HEK293 (cell line): ENCODE data around the gene SUSD4.

Experiments
- CTCF ChIA-PET: fragments of 350-600 bp; formaldehyde crosslinking; extraction: SDS; loops from one replicate; lab custom pipeline; 2021; ENCODE audit warnings: antibody characterized with exemption; lab: Yijun Ruan, JAX
- POLR2A ChIA-PET: fragments of 300-600 bp; formaldehyde crosslinking; extraction: SDS; loops from one replicate; lab custom pipeline; 2020; ENCODE audit warnings: antibody characterized with exemption, inconsistent platforms; lab: Yijun Ruan, JAX
- H3K27ac ChIP-seq: fragments of 200-500 bp; sonication (Bioruptor generic); 2 replicates; pipeline ENCODE4 v1.5.1; 2014; ENCODE audit warnings: low read depth, low read length, control low read depth, inconsistent platforms; ENCODE audit errors: extremely low read depth
- H3K36me3 ChIP-seq, 2 experiments: fragments of 200-500 bp in 1 of 2; sonication (Bioruptor generic) in 1 of 2; 1 replicate in 1 of 2; 2 replicates in 1 of 2; pipeline ENCODE4 v1.5.1; 2014 to 2017; ENCODE audit warnings: inconsistent platforms in 2 of 2, low read length in 2 of 2; ENCODE audit not compliant: control insufficient read depth in 2 of 2, insufficient read depth in 1 of 2
- H3K4me1 ChIP-seq: fragments of 200-500 bp; sonication (Bioruptor generic); 2 replicates; pipeline ENCODE4 v1.5.1; 2014; ENCODE audit warnings: mild to moderate bottlenecking, low read length, inconsistent platforms; ENCODE audit not compliant: control insufficient read depth, insufficient read depth
- H3K4me3 ChIP-seq: 2 replicates; pipeline ENCODE4 v1.5.1; 2011; ENCODE audit warnings: low read depth, mild to moderate bottlenecking, control low read depth, low read length, moderate library complexity
- H3K9me3 ChIP-seq: fragments of 200-500 bp; sonication (Bioruptor generic); 2 replicates; pipeline ENCODE4 v1.5.1; 2014; ENCODE audit warnings: low read depth, low read length, inconsistent platforms; ENCODE audit not compliant: control insufficient read depth, insufficient read depth
- GLI2 ChIP-seq: fragments of 450-650 bp; formaldehyde crosslinking; IDR thresholded peaks from 2 replicates; pipeline ENCODE4; 2017; ENCODE audit warnings: missing biosample characterization, missing genetic modification characterization, low read depth, borderline replicate concordance
- PRDM6 ChIP-seq: fragments of 450-650 bp; formaldehyde crosslinking; IDR thresholded peaks from 2 replicates; pipeline ENCODE4 v1.5.1; 2017; ENCODE audit warnings: missing biosample characterization, missing genetic modification characterization
- YY2 ChIP-seq: fragments of 450-650 bp; formaldehyde crosslinking; IDR thresholded peaks from 2 replicates; pipeline ENCODE4 v1.5.1; 2016; ENCODE audit warnings: missing biosample characterization, missing genetic modification characterization
- ZBTB1 ChIP-seq: fragments of 450-650 bp; formaldehyde crosslinking; IDR thresholded peaks from 2 replicates; pipeline ENCODE4 v1.5.1; 2016; ENCODE audit warnings: missing biosample characterization, missing genetic modification characterization
- ZBTB48 ChIP-seq: fragments of 450-650 bp; formaldehyde crosslinking; IDR thresholded peaks from 2 replicates; pipeline ENCODE4 v1.5.1; 2016; ENCODE audit warnings: missing biosample characterization, missing genetic modification characterization
- ZBTB6 ChIP-seq: fragments of 450-650 bp; formaldehyde crosslinking; IDR thresholded peaks from 2 replicates; pipeline ENCODE4 v1.5.1; 2017; ENCODE audit warnings: missing biosample characterization, missing genetic modification characterization
- ZFP37 ChIP-seq: fragments of 450-650 bp; formaldehyde crosslinking; IDR thresholded peaks from 2 replicates; pipeline ENCODE4 v1.5.1; 2016; ENCODE audit warnings: missing biosample characterization, missing genetic modification characterization
- ZNF114 ChIP-seq: fragments of 450-650 bp; formaldehyde crosslinking; IDR thresholded peaks from 2 replicates; pipeline ENCODE4 v1.5.0; 2017; ENCODE audit warnings: missing biosample characterization, missing genetic modification characterization
- ZNF148 ChIP-seq: fragments of 450-650 bp; formaldehyde crosslinking; IDR thresholded peaks from 2 replicates; pipeline ENCODE4 v1.5.0; 2017; ENCODE audit warnings: missing biosample characterization, missing genetic modification characterization, borderline replicate concordance
- ZNF157 ChIP-seq: fragments of 450-650 bp; formaldehyde crosslinking; IDR thresholded peaks from 2 replicates; pipeline ENCODE4 v1.5.1; 2016; ENCODE audit warnings: missing biosample characterization, missing genetic modification characterization
- ZNF184 ChIP-seq: fragments of 450-650 bp; IDR thresholded peaks from 2 replicates; pipeline ENCODE4 v1.5.1; 2018; ENCODE audit warnings: missing biosample characterization, mild to moderate bottlenecking, missing genetic modification characterization
- ZNF214 ChIP-seq: fragments of 450-650 bp; formaldehyde crosslinking; IDR thresholded peaks from 2 replicates; pipeline ENCODE4 v1.5.1; 2017; ENCODE audit warnings: missing biosample characterization, mild to moderate bottlenecking, missing genetic modification characterization, borderline replicate concordance
- ZNF37A ChIP-seq: fragments of 450-650 bp; IDR thresholded peaks from 2 replicates; pipeline ENCODE4 v1.5.1; 2018; ENCODE audit warnings: missing biosample characterization, missing genetic modification characterization
- ZNF416 ChIP-seq: fragments of 450-650 bp; formaldehyde crosslinking; IDR thresholded peaks from 2 replicates; pipeline ENCODE4 v1.5.1; 2016; ENCODE audit warnings: missing biosample characterization, missing genetic modification characterization
- ZNF510 ChIP-seq: fragments of 450-650 bp; formaldehyde crosslinking; IDR thresholded peaks from 2 replicates; pipeline ENCODE4 v1.5.1; 2018; ENCODE audit warnings: mild to moderate bottlenecking, missing genetic modification characterization, missing biosample characterization; ENCODE audit not compliant: insufficient replicate concordance
- ZNF513 ChIP-seq: fragments of 450-650 bp; IDR thresholded peaks from 2 replicates; pipeline ENCODE4 v1.5.1; 2018; ENCODE audit warnings: missing biosample characterization, missing genetic modification characterization
- ZNF514 ChIP-seq: fragments of 450-650 bp; formaldehyde crosslinking; IDR thresholded peaks from 2 replicates; pipeline ENCODE4 v1.5.1; 2016; ENCODE audit warnings: missing biosample characterization, missing genetic modification characterization
- ZNF629 ChIP-seq: fragments of 450-650 bp; formaldehyde crosslinking; IDR thresholded peaks from 2 replicates; pipeline ENCODE4 v1.5.1; 2017; ENCODE audit warnings: missing biosample characterization, missing genetic modification characterization
- ZNF639 ChIP-seq: fragments of 450-650 bp; formaldehyde crosslinking; IDR thresholded peaks from 2 replicates; pipeline ENCODE4 v1.5.1; 2016; ENCODE audit warnings: missing biosample characterization, missing genetic modification characterization
- ZSCAN23 ChIP-seq: fragments of 450-650 bp; formaldehyde crosslinking; IDR thresholded peaks from 2 replicates; pipeline ENCODE4 v1.5.1; 2016; ENCODE audit warnings: missing biosample characterization, missing genetic modification characterization

The SUSD4 gene

GRCh38 chr1:223229756-223230155 is 134.2 kb downstream of the SUSD4 start:
- TF ChIP-seq ZNF184 (tag by site-specific recombination) (no peak), ZNF157 (no peak), ZNF148 (tag by site-specific recombination) (no peak), ZBTB1 (no peak), ZFP37 (tag by site-specific recombination) (no peak), ZNF514 (no peak)
- Histone ChIP-seq H3K27ac (no peak overlapping the region), H3K4me1 (no peaks in the 10 kb centered on the region), H3K4me3 (no peak overlapping the region), H3K36me3 (no peaks in the 10 kb centered on the region), H3K9me3 (no peaks in the 10 kb centered on the region)
- CTCF ChIA-PET: interaction anchor here (1.5 kb wide), 1 partner anchor 96 kb away, joined by 7 read pairs; no protein-coding TSS in a partner anchor
- POLR2A ChIA-PET: no interaction called here

- ChIA-PET POLR2A (no interaction called here), CTCF (interaction anchor here (0.6 kb wide), 1 partner anchor 41 kb away, joined by 4 read pairs; no protein-coding TSS in a partner anchor)
- TF ChIP-seq ZNF510 (tag by site-specific recombination) (no peak), ZNF513 (tag by site-specific recombination) (no peak), ZNF214 (tag by site-specific recombination) (no peak), ZNF148 (tag by site-specific recombination) (no peak)
- Histone ChIP-seq H3K36me3 (no peaks in the 10 kb centered on the region), H3K9me3 (no peaks in the 10 kb centered on the region), H3K4me1 (no peaks in the 10 kb centered on the region), H3K27ac (no peak overlapping the region), H3K4me3 (no peak overlapping the region)
These were observed 134.9 kb downstream of the SUSD4 start for GRCh38 chr1:223228931-223229528.

GRCh38 chr1:223228201-223228600 is 135.8 kb downstream of the SUSD4 start:
- no peaks in the 10 kb centered on the region for H3K4me1 ChIP-seq
- H3K9me3 ChIP-seq: no peaks in the 10 kb centered on the region
- no peak overlapping the region for H3K4me3 ChIP-seq
- H3K27ac ChIP-seq: no peak overlapping the region
- CTCF ChIA-PET: interaction anchor here (1.5 kb wide), 1 partner anchor 400 kb away, joined by 3 read pairs; no protein-coding TSS in a partner anchor
- no peaks in the 10 kb centered on the region for H3K36me3 ChIP-seq
- POLR2A ChIA-PET: interaction anchor here (0.6 kb wide), 1 partner anchor 255 kb away, joined by 3 read pairs; no protein-coding TSS in a partner anchor
- TF ChIP-seq PRDM6 (tag by site-specific recombination): no peak
- TF ChIP-seq ZNF639: no peak
- TF ChIP-seq ZNF214 (tag by site-specific recombination): no peak
- no peak for TF ChIP-seq GLI2
- TF ChIP-seq YY2 (tag by site-specific recombination): no peak
- no peak for TF ChIP-seq ZSCAN23 (tag by site-specific recombination)
- TF ChIP-seq ZNF37A: no peak
- no peak for TF ChIP-seq ZNF629
- TF ChIP-seq ZBTB6 (tag by site-specific recombination): no peak
- no peak for TF ChIP-seq ZNF416 (tag by site-specific recombination)
- TF ChIP-seq ZBTB48 (tag by site-specific recombination): no peak
- no peak for TF ChIP-seq ZNF114 (tag by site-specific recombination)
